AG09309 (cell line): ENCODE results near the gene EPB41L3.

Experiments
- DNase-seq: peaks from one replicate; pipeline ENCODE4 v3.0.0-alpha.2; 2010; ENCODE audit warnings: low read depth
- H3K4me3 ChIP-seq: 2 replicates; pipeline ENCODE4 v1.5.1; 2011; ENCODE audit warnings: mild to moderate bottlenecking, low read depth, low read length, moderate library complexity; ENCODE audit not compliant: control insufficient read depth
- TF ChIP-seq, protein P1 (sequence below): IDR thresholded peaks from 2 replicates; pipeline ENCODE4 v1.5.1; 2011; ENCODE audit warnings: mild to moderate bottlenecking, low read depth, low read length, inconsistent platforms; ENCODE audit not compliant: insufficient read depth, control insufficient read depth; ENCODE audit errors: missing control alignments

The EPB41L3 gene

DNA sequence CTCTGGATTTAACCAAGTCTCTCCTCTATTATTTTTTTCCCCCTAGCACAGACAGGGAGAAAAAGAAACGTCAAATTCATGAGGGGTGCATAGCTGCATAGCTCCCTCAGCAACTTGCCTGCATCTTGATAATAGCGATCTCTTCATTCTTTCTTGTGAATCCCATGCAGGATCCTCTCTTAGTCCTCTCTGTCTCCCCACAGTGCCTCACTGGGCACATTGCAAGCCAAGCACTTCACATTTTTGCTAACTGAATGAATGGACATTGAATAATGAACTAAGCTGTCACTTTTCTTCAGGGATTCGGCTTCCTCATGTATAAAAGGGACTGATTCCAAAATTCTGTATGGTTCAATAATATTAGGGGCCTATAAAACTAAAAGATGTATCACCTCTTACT is 2.9 kb upstream of the EPB41L3 start:
- H3K4me3 ChIP-seq, result no peak overlapping the region
- peak; percentile 17 for DNase-seq
- TF ChIP-seq, protein P1, sequence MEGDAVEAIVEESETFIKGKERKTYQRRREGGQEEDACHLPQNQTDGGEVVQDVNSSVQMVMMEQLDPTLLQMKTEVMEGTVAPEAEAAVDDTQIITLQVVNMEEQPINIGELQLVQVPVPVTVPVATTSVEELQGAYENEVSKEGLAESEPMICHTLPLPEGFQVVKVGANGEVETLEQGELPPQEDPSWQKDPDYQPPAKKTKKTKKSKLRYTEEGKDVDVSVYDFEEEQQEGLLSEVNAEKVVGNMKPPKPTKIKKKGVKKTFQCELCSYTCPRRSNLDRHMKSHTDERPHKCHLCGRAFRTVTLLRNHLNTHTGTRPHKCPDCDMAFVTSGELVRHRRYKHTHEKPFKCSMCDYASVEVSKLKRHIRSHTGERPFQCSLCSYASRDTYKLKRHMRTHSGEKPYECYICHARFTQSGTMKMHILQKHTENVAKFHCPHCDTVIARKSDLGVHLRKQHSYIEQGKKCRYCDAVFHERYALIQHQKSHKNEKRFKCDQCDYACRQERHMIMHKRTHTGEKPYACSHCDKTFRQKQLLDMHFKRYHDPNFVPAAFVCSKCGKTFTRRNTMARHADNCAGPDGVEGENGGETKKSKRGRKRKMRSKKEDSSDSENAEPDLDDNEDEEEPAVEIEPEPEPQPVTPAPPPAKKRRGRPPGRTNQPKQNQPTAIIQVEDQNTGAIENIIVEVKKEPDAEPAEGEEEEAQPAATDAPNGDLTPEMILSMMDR, result peak; percentile 61

DNA sequence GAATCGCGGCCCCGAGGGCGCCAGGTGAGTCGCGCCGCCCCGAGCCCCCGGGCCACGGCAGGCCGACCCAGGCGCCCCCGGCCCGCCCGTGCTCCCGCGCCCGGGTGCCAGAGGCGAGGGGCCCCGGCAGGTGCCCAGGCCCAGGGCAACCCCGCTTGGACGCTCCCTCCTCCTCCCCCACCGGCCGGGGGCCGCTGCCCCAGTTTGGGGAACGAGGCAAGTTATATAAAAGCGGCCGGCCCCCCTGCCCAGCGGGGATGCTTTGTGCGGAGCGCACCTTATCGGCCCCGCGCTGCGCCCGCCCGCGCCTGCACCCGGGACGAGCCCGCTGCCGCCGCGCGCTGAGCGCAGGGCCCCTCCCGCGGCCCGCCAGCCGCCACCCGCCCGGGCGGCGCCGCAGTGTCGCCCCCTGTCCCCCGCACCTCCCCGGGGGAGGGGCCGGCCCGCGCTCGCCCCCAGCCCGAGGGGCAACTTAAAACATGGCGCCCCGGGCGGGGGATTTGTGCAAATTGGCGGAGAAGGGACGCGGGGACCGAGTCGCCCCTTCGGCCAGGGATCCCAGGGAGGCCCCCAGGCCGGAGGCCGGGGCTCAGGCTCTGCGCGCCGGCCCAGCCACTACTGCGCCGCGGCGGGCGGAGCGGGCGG is 639 bp downstream of the EPB41L3 start:
- peak overlapping the region; percentile 42 for H3K4me3 ChIP-seq
- TF ChIP-seq, protein P1, result no peak
- DNase-seq, result no peak

DNA sequence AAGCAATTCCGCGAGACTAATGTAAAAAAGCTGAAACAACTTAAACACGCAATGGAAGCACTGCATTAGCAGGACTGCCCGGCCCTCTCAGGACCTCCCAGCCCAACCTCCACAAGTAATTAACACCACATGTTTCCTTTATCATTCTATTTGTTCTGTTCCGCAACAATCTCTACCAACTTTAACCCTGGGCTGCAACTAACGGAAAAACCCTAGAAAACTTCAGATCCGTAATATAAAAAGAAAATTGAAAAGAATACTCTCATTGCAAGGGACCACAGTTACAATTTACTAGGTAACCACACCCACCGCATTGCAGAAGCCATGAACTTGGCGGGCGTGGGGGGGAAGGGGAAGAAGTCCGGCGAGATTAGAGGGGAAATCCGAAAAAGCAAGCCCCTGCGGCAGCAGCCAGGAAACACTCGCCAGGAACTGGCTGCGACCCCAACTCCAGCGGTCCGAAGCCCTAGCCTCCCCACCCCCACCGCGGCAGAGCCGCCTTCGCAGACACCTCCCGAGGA is 1.2 kb downstream of the EPB41L3 start:
- H3K4me3 ChIP-seq, result peak overlapping the region; percentile 42
- TF ChIP-seq, protein P1, result no peak
- no peak for DNase-seq

DNA sequence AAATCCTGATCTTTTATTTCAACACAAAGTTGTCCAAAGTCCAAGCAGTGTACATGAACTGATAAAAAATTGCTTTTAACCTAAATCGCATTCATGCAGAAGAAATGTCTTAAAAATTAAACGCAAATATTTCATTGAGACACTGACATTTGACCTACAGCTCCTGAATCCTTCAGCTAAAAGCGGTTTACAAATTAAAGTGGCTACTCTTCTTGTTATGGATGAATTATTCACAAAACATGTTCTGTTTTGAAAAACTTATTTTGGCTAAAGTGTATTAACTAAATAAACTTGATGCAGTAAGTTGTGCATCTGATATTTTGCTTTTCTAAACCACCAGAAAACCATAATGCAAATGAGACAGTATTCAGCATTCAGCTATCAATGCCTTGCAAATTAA is 2.2 kb downstream of the EPB41L3 start:
- H3K4me3 ChIP-seq, result no peak overlapping the region

DNA sequence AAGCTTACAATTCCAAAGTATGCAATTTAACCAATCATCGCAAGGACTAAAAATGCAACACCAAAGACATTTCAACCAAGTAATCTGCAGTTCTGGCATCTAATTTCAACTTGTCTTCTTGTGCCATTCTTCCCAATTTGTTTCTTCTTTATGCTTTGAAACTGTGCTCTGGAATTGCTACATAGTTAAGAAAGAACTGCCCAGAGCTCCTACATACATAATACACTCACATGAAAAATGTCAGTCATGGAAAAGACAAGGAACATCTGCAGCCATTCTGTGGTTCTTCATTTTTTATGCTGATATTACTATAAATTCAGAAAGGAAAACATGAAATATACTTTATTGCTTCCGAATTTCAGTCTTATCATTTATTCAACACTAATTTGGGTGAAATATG is 4.4 kb downstream of the EPB41L3 start:
- no peak overlapping the region for H3K4me3 ChIP-seq
- TF ChIP-seq, protein P1, result no peak
- DNase-seq, result no peak

More for the DNA sequence above, 2.2 kb downstream of the EPB41L3 start:
- no peak for DNase-seq
- TF ChIP-seq, protein P1, result no peak

DNA sequence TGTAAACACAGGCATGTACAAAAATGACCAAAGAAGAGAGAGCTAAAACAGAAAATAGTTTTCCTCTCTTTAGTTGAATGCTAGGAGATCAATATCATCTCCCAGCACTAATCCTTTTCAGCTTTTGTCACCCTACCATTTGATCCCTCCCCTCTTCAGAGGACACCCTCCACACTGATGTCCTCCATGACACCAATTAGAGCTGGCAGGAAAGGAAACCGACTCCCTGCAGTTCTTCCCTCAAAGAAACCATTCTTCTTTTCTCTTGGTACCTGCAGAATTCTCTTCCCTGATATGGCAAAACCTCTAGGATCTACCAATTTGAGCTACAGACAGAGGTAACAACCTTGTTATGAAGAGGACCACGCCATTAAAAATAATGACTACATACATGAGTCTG is 5.3 kb downstream of the EPB41L3 start:
- H3K4me3 ChIP-seq, result no peak overlapping the region
- no peak for DNase-seq
- TF ChIP-seq, protein P1, result no peak
